ENCODE results near the gene TCTN1.
"Not testable (repeated sequence)": the region's sequence is repeated elsewhere in the genome, so short reads cannot be mapped to it uniquely, and the experiment has no call there.

The TCTN1 gene

GRCh38 chr12:110613771-110614684 is at the start of gene TCTN1:
TSS of gene TCTN1 (plus strand) at chr12:110614129. CDS start at chr12:110614183, 54 bp downstream.
- DNase-seq = peak; percentile 93

DNA sequence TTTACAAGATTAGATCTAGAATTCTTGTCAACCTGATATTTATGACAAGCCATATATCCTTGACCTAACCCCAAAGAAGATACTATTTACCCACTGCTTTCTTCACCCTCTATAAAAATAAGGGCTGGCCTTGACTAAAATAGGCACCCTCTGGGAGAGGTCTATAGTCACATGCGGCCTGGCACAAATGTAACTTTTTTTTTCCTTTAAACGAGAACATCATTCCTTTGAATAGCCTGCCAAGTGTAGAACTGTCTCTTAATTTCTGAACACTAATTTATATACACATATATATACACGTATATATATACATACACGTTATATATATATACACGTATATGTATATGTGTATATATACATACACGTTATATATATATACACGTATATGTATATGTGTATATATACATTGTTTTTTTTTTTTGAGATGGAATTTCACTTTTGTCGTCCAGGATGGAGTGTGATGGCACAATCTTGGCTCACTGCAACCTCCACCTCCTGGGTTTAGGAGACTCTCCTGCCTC is 49.4 kb upstream of the TCTN1 start:
- no peak for DNase-seq

DNA sequence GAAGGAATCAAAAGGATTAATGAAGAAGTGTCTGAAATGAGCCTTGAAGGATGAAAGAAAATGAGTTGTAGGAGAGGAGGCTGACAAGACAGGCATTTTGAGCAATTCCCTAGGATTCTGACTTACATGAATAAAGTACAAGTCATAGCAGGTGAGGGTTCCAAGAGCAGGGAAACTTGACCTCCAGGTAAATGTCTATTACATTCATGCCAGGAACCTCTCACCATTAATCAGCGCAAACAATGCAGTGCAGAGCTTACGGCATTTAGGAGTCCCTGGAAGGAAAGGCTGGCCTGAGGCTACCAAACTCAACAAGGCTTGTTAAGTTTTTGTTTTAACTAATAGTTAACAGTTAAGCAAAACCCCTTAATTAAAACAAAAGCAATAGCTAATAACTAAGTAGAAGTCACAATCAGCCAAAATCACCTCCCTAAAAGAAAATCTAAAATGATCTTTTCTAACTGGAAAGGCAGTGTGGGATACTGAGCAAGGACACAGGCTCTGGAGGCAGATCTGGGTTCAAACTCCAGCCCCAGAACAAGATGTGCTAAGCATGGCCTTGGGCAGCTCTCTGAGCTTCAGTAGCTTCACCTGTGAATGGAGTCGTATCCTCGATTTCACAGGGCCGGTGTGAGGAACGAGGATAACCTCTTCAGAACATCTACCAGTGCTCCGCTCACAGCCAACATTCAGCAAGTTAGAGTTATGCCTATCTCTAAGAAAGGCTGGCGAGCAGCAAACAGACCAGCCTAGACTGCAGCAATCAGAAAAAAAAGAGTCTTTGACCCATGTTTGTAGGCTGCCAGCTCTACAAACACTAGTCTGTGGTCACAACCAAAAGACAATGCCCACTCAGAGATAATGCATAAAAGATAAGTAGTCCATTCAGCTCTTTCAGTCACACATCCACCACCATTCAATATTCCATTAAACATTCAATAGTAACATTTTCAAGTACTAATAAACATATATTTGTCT is 47.7 kb upstream of the TCTN1 start:
- DNase-seq = no peak

GRCh38 chr12:110566993-110567392 is 46.9 kb upstream of the TCTN1 start:
- no peak for DNase-seq

- no peak for DNase-seq
These were observed 45.2 kb upstream of the TCTN1 start for GRCh38 chr12:110568752-110569151.

DNA sequence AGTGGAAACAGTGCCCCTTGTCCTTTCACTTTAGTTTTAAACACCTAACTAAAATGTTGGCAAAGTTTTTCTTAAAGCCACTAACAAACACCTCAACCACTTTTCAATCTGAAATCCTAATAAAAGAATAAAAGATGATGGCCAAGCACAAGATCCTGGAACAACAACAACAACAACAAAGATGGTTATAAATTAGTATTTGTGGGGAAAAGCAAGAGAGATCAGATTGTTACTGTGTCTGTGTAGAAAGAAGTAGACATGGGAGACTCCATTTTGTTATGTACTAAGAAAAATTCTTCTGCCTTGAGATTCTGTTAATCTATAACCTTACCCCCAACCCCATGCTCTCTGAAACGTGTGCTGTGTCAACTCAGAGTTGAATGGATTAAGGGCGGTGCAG is 44.1 kb upstream of the TCTN1 start:
- DNase-seq = not testable (repeated sequence)

DNA sequence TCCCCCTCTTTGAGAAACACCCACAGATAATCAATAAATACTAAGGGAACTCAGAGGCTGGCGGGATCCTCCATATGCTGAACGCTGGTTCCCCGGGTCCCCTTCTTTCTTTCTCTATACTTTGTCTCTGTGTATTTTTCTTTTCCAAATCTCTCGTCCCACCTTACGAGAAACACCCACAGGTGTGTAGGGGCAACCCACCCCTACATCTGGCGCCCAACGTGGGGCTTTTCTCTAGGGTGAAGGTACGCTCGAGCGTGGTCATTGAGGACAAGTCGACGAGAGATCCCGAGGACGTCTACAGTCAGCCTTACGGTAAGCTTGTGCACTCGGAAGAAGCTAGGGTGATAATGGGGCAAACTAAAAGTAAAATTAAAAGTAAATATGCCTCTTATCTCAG is 43.1 kb upstream of the TCTN1 start:
- DNase-seq = not testable (repeated sequence)

GRCh38 chr12:110574044-110574443 is 39.9 kb upstream of the TCTN1 start:
- DNase-seq = no peak

DNA sequence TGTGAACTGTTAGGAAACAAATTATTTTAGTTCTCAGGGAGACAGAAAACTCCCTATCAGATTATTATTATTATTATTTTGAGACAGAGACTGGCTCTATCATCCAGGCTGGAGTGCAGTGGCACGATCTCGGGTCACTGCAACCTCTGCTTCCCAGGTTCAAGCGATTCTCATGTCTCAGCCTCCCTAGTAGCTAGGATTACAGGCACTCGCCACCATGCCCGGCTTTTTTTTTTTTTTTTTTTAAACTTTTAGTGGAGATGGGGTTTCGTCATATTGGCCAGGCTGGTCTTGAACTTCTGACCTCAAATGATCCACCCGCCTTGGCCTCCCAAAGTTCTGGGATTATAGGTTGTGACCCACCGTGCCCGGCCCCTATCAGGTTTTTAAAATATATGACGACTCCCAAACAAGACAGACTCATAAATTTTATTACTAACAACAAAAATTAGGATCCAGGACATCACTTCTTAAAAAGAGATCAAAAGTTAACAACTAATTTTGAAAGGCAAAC is 39.2 kb upstream of the TCTN1 start:
- not testable (repeated sequence) for DNase-seq

DNA sequence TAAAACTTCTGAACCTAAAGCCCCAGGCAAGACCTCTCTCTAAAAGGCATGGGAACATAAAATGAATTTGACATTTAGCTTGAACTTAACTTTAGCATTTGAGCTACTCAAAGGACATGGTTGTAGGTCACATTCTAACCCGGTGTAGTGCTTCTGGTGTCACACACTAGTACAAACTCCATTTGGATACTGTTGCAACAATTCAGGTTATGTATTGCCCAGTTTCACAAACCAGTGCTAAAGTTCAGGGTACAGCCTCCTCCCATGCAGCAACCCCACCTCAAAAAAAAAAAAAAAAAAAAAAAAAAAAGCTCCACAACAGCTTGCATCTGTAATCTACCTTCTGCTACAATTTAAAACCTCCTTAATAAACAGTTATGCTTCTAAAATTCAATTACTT is 38.6 kb upstream of the TCTN1 start:
- DNase-seq = no peak

DNA sequence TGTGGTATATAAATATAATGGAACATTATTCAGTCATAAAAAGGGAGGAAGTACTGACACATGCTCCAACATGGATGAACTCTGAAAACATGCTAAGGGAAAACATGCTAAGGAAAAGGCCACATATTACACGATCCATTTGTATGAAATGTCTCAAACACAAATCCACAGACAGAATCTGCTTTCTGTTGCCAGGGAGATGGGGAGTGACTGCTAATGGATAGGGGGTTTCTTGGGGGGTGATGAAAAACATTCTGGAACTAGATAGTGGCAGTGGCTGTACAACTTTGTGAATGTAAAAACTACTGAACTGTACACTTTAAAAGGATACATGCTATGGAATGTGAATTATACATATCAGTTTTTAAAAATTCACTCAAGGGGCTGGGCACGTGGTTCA is 37.4 kb upstream of the TCTN1 start:
- no peak for DNase-seq

GRCh38 chr12:110577864-110578693 is 35.9 kb upstream of the TCTN1 start:
- no peak for DNase-seq

DNA sequence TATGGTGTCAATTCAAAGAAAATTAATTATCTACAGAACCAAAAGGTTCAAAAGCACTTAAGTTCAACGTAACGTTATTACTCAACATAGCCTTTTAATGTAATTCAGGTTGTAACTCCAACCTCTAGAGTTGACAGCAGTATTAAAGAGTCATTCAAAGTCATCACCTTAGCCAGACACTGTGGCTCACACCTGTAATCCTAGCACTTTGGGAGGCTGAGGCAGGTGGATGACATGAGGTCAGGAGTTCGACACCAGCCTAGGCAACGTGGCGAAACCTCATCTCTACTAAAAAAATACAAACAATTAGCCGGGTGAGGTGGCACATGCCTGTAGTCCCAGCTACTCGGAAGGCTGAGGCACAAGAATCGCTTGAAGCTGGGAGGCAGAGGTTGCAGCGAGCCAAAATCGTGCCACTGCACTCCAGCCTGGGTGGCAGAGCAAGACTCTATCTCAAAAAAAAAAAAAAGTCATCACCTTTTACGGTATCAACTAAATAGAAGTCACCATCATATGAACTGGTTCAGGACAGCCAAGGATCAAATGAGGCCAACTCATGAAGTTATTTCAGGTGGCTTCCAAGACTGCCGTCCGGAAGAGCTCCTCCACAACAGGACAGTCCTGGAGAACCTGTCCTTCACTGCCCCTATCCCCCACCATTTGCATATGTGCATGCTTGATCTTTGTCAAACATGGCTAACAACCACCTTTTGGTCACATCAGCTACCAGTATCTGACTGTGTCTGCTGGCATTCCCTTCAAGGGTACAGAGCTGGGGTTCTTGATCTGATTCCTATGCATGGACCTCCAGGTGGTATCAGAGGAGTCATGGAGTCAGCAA is 35.0 kb upstream of the TCTN1 start:
- DNase-seq = no peak

GRCh38 chr12:110579535-110580253 is 34.2 kb upstream of the TCTN1 start:
- DNase-seq = no peak

DNA sequence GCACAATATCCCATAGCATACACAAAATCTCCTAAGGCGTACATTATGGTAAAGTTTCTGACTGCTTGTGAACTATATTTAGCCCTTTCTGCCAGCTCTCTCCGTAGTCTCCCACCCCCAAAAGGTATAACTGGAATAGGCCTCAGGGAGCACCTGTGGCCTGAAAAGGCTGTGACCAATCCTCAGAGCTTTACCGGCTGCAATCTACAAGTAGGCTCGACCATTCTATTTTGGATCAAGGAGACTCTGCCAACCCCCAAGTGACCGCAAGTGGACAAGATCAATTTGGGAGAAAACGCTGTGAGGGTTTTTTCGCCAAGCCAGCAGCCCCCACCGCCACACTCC is 32.0 kb upstream of the TCTN1 start:
- no peak for DNase-seq

- peak; percentile 40 for DNase-seq
These were observed 31.4 kb upstream of the TCTN1 start for GRCh38 chr12:110582276-110583136.

DNA sequence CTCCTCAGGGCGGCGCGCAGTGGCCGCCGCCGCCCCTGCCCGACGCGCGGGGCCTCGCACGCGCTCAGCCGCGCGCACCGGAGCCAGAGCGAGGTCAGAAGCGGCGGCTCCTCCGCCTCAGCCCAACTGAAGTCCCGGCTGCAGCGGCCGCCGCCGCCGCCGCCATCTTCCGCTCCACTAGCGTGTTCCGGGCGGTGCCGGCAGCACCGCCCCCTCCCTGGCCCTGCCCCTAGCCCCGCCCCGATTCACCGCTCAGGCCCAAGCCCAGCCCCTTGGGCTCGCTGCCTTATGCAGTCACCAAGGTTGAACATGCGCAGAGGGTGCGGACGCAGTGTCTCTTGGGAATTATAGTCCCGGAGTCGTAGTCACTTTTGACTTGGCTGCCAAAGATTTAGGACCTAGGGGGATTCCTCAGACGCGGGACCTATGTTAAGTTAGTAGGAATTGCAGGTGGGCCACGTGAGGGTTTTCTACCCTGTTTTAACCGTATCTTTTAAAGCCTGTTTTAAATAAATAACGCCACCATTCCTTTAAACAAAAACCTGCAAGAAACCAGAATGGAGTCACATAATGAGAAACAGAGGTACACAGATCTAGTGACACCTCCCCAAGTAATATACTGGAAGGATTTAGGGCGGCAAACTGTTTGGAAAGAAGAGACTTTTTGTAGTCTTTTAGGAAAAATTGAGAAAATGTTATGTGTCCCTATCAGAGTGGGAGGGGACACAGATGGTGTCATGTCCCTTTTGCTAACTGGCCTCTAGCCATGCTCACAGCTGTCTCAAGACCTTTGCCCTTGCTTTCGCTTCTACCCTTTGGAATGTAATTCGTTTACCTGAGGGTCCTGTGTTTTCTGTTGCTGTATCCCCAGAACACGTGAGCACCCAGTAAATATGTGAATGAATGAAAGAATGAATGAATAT is 30.5 kb upstream of the TCTN1 start, which contains the start of gene PPTC7:
Gene PPTC7, minus strand, starts transcription at position 182 of the 923 bp plus-strand sequence. CDS start 287 bp downstream, outside the sequence.
- DNase-seq = peak; percentile 91

- no peak for DNase-seq
These were observed 28.6 kb upstream of the TCTN1 start for GRCh38 chr12:110585231-110585799.
